ENCODE data around the gene PHF11.
"Not testable (repeated sequence)": the region's sequence is repeated elsewhere in the genome, so short reads cannot be mapped to it uniquely, and the experiment has no call there.

PHF11 gene

DNA sequence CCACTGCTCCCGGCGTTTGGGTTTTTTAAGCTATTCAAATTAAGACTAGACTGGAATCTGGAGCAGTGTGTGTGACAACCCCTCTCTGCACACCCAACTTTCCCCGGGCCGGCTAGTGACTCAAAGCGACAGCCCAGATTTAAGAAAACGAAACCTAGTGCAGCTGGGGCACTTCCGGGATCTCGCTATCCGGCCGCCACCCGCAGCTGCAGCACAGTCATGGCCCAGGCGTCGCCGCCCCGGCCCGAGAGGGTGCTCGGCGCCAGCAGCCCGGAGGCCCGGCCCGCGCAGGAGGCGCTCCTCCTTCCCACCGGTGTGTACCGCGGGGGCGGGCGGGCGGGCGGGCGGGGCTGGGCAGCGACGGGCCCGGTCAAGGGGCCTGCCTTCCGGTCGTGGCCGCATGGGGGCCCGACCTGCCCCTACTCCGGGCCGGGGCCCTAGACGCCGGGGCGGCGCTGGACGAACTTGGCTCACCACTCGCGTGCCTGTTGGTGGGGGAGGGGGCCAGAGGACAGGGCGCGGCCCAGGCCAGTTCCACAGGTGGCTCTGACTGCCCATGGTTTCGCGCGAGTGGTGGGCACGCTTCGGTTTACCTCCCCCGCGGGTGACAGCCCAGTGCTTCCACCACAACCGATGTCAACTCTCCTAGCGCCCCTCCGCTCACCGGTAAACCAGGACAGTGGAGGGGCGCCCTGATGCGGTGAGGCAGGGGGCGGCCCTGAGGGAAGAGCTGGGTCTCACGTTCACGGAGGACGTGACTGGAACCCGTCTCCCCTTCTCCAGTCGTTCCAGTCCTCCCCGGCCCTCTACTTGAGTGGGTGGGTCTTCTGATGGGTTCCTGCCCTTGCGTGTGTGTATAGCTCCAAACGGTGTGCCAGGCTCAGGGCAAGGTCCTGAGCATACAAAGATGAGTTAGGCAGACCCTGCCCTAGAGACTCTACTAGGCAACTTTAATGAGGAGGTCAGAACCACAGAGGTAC lies at the start of gene PHF11:
Gene PHF11 (plus strand): TSS at position 171 of the 980 bp plus-strand sequence. CDS start 49 bp downstream, at position 220.
- DNase-seq (ENCODE audit: low spot score) = no peak

DNA sequence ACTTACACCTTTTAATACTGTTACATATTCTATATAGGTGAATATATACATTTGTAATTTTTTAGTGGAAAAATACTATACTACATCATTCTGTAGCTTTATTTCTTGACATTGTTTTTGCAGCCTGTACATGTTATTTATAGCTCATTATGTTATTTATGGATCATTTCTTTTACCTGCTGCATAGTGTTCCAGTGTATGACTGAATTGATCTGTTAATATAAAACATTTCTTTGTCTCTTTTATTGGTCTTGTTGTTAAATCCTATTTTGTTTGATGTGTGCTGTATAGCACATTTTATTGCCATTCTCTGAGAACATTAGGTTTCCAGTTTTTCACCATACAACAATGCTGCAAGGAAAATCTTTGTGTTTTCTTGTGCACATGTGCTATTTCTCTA lies 49.3 kb upstream of the PHF11 start:
- no peak for DNase-seq (ENCODE audit: low spot score)

DNA sequence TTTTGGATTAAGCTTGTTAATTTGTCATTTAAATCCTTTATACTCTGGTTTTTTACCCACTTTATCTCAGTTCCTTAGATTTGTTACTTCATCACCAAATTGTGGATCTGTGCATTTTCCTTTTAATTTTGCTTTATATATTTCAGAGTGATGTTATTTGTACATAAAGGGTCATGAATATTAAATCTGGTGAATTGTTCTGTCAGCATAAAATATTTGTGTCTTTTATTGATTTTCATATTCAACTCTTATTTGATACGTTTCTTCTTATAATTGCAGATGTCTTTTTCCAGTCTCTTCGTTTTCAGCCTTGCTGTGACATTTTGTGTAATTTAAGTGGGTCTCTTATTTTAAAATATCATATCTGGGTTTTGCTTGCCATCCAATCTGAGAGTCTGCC lies 47.0 kb upstream of the PHF11 start:
- DNase-seq (ENCODE audit: low spot score) = no peak

DNA sequence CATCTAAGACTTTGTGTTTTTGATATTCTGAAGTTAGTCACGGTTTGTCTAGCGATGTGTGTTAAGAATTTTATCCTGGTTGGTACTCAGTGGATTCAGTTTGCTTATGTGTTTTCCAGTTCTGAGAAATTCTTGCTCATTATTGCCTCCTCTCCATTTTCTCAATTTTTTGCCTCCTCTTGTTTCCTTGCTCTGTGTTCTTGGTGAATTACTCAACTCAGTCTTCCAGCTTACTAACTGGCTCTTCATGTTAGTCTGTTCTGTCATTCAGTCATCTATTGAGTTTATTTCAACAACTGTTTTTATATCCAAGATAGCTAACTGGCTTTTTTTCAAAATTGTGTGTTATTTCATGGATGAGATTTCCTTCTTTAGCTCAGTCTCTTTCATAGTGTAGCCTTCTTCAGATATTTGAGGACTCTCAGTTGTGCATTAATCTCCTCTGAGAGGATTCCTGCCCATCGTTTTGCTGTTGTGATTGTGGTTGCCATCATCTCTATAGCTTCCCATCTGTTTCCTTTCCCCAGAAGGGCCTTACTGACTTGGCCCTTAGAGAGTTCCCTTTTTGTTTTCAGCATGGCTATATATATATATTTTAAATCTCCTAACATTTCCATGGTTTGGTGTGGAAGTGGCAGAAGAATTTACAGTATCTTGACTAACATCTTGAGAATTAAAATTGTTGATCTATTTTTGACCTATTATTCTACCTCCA lies 45.5 kb upstream of the PHF11 start:
- no peak for DNase-seq (ENCODE audit: low spot score)

DNA sequence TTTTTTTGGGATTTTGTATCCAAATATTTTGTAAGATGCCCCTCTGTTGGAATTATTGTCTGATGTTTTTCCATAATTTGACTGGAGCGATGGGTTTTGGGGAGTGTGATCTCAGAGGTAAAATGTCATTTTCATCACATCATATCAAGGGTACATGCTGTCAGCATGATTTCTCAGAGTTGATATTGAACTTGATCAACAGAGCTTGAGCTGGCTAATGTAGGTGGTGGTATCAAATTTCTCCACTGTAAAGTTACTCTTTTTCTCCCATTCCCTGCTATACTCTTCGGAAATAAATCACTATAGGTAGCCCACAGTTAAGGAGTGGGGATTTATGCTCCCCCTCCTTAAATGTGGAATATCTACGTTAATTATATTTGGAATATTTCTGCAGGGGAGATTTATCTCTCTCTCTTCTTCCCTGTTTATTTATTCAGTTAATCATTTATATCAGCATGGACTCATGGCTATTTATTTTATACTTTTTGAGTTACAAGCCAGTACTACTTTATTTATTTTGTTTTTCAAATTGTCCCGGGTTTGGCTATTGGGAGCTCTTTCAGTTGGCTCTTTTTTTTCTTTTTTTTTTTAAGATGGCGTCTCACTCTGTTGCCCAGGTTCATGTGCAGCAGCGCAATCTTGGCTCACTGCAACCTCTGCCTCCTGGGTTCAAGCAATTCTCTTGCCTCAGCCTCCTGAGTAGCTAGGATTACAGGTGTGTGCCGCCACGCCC lies 42.9 kb upstream of the PHF11 start:
- no peak for DNase-seq (ENCODE audit: low spot score)

DNA sequence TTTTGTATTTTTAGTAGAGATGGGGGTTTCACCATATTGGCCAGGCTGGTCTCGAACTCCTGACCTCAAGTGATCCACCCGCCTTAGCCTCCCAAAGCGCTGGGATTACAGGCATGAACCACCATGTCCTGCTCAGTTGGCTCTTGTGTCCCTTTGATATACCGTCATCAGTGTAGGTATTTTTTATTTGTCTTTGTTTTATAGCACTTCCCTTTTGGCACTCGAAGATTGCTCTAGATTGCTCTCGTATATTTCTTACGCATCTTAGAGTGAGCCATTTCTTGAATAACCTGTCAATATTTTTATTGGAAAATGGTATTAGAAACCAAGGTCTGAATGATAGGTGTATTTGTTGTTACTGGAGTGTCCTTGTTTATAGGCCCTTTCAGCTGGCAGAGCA lies 42.3 kb upstream of the PHF11 start:
- DNase-seq (ENCODE audit: low spot score) = no peak

DNA sequence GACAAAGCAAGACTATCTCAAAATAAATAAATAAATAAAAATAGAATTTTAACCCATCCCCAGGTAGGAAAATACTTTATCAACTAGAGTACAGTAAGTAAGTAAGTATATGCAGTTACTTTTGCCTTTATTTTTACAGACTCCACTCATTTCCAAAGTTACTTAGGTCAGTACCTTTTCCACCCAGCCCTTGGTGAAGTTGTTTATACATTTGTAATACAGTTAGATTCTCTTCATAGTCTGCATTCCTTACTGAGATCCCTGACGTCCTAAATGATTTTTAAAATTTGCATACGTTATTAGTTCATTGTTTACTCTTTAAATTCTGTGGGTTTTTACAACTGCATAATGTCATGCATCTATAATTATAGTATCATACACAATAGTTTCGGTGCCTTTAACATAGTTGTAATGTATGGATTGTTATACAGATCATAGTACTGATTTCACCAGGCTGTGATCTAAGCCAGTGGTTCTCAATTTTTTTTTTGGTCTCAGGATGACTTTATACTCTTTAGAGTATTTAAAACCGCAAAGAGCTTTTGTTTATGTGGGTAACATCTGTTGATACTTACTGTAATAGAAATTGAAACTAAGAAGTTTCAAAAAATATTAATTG lies 41.3 kb upstream of the PHF11 start:
- no peak for DNase-seq (ENCODE audit: low spot score)

DNA sequence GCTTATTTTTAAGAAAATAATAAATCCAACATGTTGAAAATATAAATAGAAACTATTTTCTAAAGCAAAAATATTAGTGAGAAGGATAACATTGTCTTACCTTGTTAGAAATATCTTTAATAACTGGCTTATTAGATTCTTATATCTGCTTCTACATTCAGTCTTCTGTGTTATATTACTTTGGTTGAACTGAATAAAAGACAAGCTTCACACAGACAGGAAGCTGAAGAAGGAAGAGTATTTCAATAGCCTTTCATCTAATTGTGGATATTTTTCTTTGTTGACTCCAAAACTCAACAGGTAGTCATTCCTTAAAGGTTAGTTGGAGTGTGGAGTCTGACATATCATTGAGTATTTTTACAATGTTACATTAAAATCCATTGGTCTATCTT lies 40.8 kb upstream of the PHF11 start:
- no peak for DNase-seq (ENCODE audit: low spot score)

DNA sequence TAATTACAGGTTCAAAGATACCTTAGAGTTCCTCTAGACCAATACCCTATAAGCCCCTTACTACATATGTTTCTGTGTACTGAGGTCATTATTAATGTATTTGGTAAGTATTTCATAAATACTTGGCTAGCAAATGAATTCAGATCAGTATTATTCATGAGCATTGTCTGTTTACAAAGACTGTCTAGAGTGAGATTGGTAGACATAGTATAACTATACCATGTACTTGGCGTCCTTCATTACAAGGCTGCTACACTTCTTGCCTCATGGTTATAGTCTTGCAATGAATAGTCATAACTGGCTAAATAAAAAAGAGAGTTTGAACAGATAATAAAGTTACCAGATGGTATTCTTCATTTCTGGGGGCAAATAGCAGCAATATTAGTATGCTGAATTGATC lies 39.6 kb upstream of the PHF11 start:
- DNase-seq (ENCODE audit: low spot score) = no peak

DNA sequence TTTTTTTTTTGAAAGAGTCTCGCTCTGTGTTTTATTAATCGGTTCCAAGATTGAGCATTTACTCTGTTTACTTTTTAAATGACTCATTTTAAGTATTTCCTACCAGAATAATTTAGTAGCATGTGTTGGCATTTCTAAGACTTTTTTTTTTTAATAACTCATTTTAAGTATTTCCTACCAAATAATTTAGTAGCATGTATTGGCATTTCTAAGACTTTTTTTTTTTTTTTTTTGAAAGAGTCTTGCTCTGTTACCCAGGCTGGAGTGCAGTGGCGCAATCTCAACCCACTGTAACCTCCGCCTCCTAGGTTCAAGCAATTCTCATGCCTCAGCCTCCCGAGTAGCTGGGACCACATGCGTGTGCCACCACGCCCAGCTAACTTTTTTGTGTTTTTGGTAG lies 38.5 kb upstream of the PHF11 start:
- DNase-seq (ENCODE audit: low spot score) = no peak

DNA sequence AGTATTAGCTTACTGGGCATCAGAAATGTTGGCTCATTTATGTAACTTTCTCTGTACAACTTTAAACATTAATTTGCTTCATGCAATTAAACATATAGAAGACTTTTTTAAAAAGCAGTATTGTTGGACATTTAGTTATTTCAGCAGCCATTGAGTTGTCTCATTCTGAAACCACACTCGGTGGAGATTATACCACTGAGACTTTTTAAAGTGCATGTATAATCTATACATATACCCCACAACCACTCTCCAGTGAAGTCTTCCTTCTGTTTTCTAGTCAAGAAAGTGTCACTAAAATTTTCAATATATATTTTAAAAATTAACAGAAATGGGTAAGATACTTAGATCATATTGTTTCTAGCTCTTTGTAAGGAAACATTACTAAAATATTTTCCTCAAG lies 36.2 kb upstream of the PHF11 start:
- no peak for DNase-seq (ENCODE audit: low spot score)

DNA sequence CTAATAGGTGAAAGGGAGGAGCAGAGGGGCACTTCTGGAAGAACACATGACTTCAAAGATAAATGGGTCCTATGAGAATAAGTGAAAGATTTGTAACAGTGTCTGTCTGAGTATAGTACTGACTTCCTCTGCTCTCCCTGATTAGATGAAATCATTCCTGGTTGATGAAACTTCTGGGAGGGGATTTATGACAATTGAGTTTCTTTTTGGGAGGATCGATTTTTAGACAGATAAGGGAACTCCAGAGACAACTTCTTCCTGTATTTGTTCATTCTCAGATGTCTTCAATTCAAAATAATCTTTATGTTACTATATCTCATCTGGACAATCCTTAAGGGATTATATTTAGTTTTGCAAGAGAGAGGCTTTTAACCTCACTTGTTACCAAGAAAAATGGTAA lies 31.7 kb upstream of the PHF11 start:
- no peak for DNase-seq (ENCODE audit: low spot score)

DNA sequence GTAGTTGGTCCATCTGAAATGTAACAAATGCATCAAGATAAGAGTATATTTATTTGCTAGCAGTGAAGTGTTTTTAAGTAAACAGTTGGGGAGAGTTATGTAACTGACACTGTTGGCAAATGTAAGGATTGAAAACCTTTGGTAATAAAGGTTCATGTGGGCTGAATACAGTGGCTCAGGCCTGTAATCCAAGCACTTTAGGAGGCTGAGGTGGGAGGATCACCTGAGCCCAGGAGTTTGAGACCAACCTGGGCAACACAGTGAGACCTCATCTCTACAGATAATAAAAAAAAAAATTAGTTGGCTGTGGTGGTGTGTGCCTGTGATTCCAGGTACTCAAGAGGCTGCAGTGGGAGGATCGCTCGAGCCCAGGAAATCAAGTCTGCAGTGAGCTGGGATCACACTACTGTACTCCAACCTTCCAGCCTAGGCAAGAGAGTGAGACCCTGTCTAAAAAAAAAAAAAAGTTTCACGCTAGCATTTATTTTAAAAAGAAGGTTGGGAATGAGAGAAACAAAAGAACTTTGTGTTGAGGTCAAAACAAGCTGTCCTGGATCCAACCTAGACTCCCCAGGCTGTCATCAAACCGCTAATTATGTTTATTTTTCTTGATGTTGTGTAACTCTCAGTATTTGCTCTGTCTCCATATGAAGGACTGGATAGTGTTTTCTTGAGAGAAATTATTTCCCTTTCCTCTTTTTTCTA lies 31.0 kb upstream of the PHF11 start:
- no peak for DNase-seq (ENCODE audit: low spot score)

DNA sequence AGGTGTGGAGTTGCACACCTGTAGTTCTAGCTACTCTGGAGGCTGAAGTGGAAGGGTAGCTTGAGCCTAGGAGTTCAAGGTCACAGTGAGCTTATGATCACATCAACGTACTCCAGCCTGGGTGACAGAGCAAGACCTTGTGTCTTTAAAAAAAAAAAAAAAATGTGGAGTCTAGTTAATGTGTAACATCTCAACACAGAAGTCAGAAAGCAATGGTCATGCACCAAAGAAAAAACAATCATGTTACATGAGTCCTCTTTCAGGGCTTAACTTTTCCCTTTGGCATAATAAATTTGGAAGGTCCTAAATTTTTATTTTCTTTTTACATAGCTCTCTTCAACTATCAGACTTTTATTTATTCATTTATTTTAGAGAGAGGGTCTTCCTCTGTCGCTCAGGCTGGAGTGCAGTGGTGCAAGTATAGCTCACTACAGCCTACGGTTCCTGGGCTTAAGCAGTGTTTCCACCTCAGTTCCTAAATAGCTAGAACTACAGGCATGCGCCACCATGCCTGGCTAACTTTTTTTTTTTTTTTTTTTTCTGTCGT lies 29.4 kb upstream of the PHF11 start:
- DNase-seq (ENCODE audit: low spot score) = no peak

DNA sequence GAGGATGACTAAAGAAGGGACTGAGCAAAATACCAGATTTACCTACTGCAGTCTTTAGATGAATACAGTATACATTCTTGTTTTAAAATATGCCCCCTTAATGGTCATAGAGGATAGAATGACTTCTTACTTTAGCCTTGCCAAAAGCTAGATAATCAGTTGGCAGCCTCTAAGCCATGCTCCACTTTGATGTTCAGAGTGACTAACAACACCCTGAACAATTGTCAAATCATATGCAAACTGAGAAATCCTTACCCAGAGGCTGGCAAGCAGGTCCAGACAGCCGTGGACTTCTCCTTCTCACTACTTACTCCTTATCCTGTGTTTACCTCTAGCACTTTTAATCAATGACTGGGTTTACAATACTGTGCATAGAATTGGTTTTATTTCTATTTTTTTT lies 23.6 kb upstream of the PHF11 start:
- DNase-seq (ENCODE audit: low spot score) = no peak

DNA sequence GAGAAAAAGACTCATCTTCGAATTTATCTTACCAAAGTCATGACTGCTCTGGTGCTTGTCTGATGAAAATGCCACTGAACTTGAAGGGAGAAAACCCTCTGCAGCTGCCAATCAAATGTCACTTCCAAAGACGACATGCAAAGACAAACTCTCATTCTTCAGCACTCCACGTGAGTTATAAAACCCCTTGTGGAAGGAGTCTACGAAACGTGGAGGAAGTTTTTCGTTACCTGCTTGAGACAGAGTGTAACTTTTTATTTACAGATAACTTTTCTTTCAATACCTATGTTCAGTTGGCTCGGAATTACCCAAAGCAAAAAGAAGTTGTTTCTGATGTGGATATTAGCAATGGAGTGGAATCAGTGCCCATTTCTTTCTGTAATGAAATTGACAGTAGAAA lies 19.2 kb upstream of the PHF11 start:
- DNase-seq (ENCODE audit: low spot score) = no peak

DNA sequence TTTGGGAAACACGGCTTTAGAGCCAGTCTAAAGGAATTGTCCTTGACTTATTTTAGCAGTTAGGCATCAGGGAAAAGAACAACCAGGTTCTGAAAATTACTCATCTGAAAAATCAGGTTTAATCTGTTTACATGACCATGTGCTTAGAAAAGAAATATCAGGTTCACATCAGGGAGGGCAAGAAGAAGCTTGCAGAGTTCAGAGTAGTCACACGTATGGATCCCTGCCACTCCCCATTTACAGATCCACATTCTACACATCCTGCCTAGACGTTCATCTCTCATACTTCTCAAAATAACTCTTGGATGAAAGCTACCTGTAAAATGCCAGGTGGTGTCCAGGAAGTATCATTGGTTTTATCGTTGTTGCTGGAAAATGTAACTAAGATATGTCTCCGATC lies 14.0 kb upstream of the PHF11 start:
- no peak for DNase-seq (ENCODE audit: low spot score)

DNA sequence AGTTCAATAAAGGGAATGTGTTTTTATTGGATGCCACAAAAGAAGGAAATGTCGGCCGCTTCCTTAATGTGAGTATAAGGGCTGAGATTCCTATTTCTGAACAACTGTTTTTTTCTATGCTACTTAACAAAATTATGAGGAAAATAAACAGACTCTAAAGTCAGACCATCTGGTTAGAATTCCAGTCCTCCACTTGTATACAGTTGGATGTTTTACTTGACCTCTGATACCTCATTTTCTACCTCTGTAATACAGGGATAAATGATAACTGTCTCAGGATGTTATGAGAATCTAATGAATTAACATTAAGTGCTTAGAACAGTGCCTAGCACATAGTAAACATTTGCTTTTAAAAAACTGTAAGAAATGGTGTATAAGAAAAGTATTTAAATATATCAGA lies 7.2 kb upstream of the PHF11 start:
- DNase-seq (ENCODE audit: low spot score) = no peak

DNA sequence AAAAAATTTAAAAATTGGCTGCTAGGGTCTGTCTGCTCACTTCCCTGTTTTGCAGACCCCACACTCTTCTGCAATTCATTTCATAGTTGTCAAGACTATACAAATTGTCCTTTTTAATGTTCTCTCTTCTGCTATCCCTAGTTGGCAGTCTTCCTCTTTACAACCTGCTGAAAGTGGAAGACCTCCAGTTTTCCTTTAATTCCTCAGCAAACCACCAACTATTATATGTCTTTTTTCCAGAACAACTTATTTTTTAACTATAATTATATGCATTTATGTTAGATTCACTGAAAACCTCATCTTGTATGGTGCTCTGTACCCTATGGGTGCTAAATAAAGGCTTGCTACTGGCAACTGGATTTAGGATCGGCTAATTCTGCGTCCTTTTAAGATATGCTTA lies 1.1 kb upstream of the PHF11 start:
- DNase-seq (ENCODE audit: low spot score) = no peak

DNA sequence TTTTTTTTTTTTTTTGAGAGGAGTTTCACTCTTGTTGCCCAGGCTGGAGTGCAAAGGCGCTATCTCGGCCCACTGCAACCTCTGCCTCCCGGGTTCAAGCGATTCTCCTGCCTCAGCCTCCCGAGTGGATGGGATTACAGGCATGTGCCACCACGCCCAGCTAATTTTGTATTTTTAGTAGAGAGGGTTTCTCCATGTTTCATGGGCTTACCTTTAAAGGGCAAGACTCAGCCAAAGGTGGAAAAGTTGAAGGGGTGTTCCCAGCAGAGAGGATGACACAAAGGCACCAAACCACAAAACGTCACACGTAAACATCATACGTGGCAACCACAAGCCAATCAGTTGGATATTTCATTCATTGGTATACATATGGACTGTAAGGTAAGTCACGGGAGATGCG lies 1.1 kb downstream of the PHF11 start:
- DNase-seq (ENCODE audit: low spot score) = not testable (repeated sequence)

DNA sequence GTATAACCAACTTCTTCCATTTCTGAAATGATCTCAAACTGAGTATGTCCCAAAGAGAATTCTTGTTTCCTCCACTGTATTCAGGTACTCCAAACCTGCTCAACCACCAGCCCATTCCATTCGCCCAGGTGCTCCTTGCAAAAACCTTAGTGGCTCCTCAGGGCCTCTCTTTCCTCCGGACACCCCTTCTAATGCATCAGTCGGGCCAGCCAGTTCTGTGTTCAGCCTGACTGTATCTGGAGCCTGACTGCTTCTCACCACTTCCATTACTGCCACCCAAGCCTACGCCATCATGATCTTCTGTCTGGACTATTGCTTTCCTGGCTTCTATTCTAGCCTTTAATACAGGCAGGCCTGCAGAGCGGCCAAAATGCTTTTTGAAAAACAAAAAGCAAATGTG lies 1.5 kb downstream of the PHF11 start:
- DNase-seq (ENCODE audit: low spot score) = no peak
